ENCODE results near the gene DCN.

GRCh38 chr12:91110311-91110924 is 72.2 kb downstream of the DCN start:
- no peak for TF ChIP-seq CTCF (IDR thresholded peaks at IDR 0.05; ENCODE audit: low read length)
- TF ChIP-seq EZH2 (IDR thresholded peaks at IDR 0.05; ENCODE audit: borderline replicate concordance, low read length): no peak
